Peyer's patch (tissue), 4 donors: ENCODE measurements around the gene UTRN.

Experiments used
- CTCF ChIP-seq, 6 experiments: fragments of 450-650 bp in 4 of 6; fragments of 200-600 bp in 2 of 6; sonication (generic) in 1 of 6; IDR thresholded peaks; one replicate each; pipeline ENCODE4 v1.5.1; 2017 to 2019; ENCODE audit warnings: antibody characterized with exemption in 6 of 6, mild to moderate bottlenecking in 3 of 6, moderate library complexity in 1 of 6
- POLR2A ChIP-seq, 2 donors: fragments of 450-650 bp; IDR thresholded peaks; one replicate each; pipeline ENCODE4 v1.5.1; 2017; ENCODE audit warnings: antibody characterized with exemption in 2 of 2, mild to moderate bottlenecking in 2 of 2, moderate library complexity in 2 of 2

GRCh38 chr6:144264270-144265060, 20.7 kb upstream of the UTRN start:
- TF ChIP-seq CTCF (IDR thresholded peaks at IDR 0.05) = no peak
- TF ChIP-seq POLR2A (IDR thresholded peaks at IDR 0.05) = no peak
